K562 (cell line): ENCODE results near the gene CAPN10. TPM values are rescaled to one million over a fixed set of nuclear protein-coding genes. Genes with fewer than 3 reads are reported as not detected.

ENCODE experiments used
- ATAC-seq: fragments of 200-7000 bp; cut with Tn5 transposase; 3 replicates; pipeline ENCODE4 v1.9.1; 2020; ENCODE audit warnings: moderate library complexity
- BruUV-seq: library from RNA; stranded (reverse); fragments of 400-500 nt; replicated peaks from 2 replicates; lab custom pipeline; 2021; lab: Mats Ljungman, UMichigan
- CTCF ChIA-PET: fragments of 300-600 bp; formaldehyde crosslinking; extraction: SDS; loops from one replicate; lab custom pipeline; 2021; ENCODE audit warnings: low intra/inter-chr PET ratio; lab: Yijun Ruan, JAX
- POLR2A ChIA-PET: fragments of 300-600, 350-650 bp; sonication (Branson Sonifier 250); formaldehyde crosslinking; extraction: SDS; loops from one replicate; lab custom pipeline; 2021; ENCODE audit warnings: antibody characterized with exemption, inconsistent platforms; lab: Yijun Ruan, JAX
- DNase-seq, 4 experiments: peaks; one replicate each; pipeline versions ENCODE4 v3.0.0 to v3.0.0-alpha.2; 2011 to 2018; ENCODE audit warnings: low spot score in 3 of 4, mixed read lengths in 3 of 4; ENCODE audit errors: extremely low read depth in 1 of 4
- FAIRE-seq: peaks from 2 replicates; lab custom pipeline; 2011; peaks lifted over from hg19 to GRCh38; lab: Jason Lieb, UNC
- H2AFZ ChIP-seq: 2 replicates; pipeline ENCODE4 v1.6.0; 2011; ENCODE audit warnings: low read depth, low read length, control low read depth, inconsistent platforms
- H3K27ac ChIP-seq: fragments of 200-600 bp; 3 replicates; pipeline ENCODE4 v1.8.0; 2011; ENCODE audit warnings: low read depth, mild to moderate bottlenecking, control low read depth, inconsistent platforms, low read length, moderate library complexity, mixed read lengths; ENCODE audit errors: extremely low read depth
- H3K27me3 ChIP-seq, 2 experiments: fragments of 300-600 bp in 1 of 2; 2 replicates in 1 of 2; 3 replicates in 1 of 2; pipeline versions ENCODE4 v1.6.0 to v1.8.0; 2011; ENCODE audit warnings: inconsistent platforms in 2 of 2, low read length in 2 of 2, mild to moderate bottlenecking in 1 of 2, mixed read lengths in 1 of 2, moderate library complexity in 1 of 2; ENCODE audit not compliant: control insufficient read depth in 2 of 2, insufficient read depth in 2 of 2
- H3K36me3 ChIP-seq: fragments of 300-600 bp; 3 replicates; pipeline ENCODE4 v1.8.0; 2011; ENCODE audit warnings: mild to moderate bottlenecking, low read length, inconsistent platforms; ENCODE audit not compliant: control insufficient read depth, insufficient read depth
- H3K4me1 ChIP-seq, 2 experiments: fragments of 200-600 bp in 1 of 2; replicated peaks in 1 of 2; 2 replicates in 1 of 2; 3 replicates in 1 of 2; pipeline versions ENCODE4 v1.5.1 to v1.8.0; 2011; ENCODE audit warnings: inconsistent platforms in 2 of 2, low read length in 2 of 2, mild to moderate bottlenecking in 1 of 2, mixed read lengths in 1 of 2, moderate library complexity in 1 of 2; ENCODE audit not compliant: control insufficient read depth in 2 of 2, insufficient read depth in 2 of 2
- H3K4me2 ChIP-seq: 2 replicates; pipeline ENCODE4 v1.6.1; 2011; ENCODE audit warnings: low read length, control low read depth, inconsistent platforms, mixed read lengths; ENCODE audit not compliant: insufficient read depth
- H3K4me3 ChIP-seq: fragments of 200-600 bp; sonication (generic), shearing (Covaris generic); 2 replicates; pipeline ENCODE4 v1.5.1; 2016; ENCODE audit warnings: control low read depth, inconsistent platforms
- H3K79me2 ChIP-seq: fragments of 200-600 bp; 3 replicates; pipeline ENCODE4 v1.8.0; 2011; ENCODE audit warnings: low read length, inconsistent platforms; ENCODE audit not compliant: control insufficient read depth, insufficient read depth
- H3K9ac ChIP-seq, 2 experiments: 2 replicates each; pipeline versions ENCODE4 v1.6.0 to v1.6.1; 2011; ENCODE audit warnings: low read depth in 2 of 2, low read length in 2 of 2, control low read depth in 1 of 2, inconsistent platforms in 1 of 2, mild to moderate bottlenecking in 1 of 2, mixed read lengths in 1 of 2; ENCODE audit not compliant: insufficient read depth in 1 of 2
- H3K9me1 ChIP-seq: one replicate; pipeline ENCODE4 v1.6.0; 2011; ENCODE audit warnings: inconsistent platforms, mild to moderate bottlenecking, low read length, moderate library complexity; ENCODE audit not compliant: control insufficient read depth, insufficient read depth
- H3K9me3 ChIP-seq: replicated peaks from 2 replicates; pipeline ENCODE4 v1.5.1; 2011; ENCODE audit warnings: low read depth, low read length, inconsistent platforms; ENCODE audit not compliant: control insufficient read depth, insufficient read depth
- H4K20me1 ChIP-seq: replicated peaks from 2 replicates; pipeline ENCODE4 v1.6.1; 2011; ENCODE audit warnings: low read length, inconsistent platforms, mixed read lengths; ENCODE audit not compliant: control insufficient read depth, insufficient read depth
- ETV5 ChIP-seq: sonication (generic); formaldehyde crosslinking; IDR thresholded peaks from 2 replicates; pipeline ENCODE4 v1.4.0; 2020; ENCODE audit warnings: low read depth, mild to moderate bottlenecking, missing genetic modification reagents
- GABPA ChIP-seq: fragments of 200-800 bp; sonication (Bioruptor generic); conservative IDR thresholded peaks from 2 replicates; pipeline ENCODE4 v1.6.1; 2016; ENCODE audit warnings: low read depth, missing genetic modification characterization, missing compliant biosample characterization
- GABPB2 ChIP-seq: fragments of 250-450 bp; sonication (Bioruptor Pico); conservative IDR thresholded peaks from 2 replicates; pipeline ENCODE4 v1.5.1; 2021; ENCODE audit warnings: mild to moderate bottlenecking
- MXI1 ChIP-seq: IDR thresholded peaks from 2 replicates; pipeline ENCODE4 v1.6.1; 2011; ENCODE audit warnings: low read depth, mild to moderate bottlenecking, improper control_type of control experiment, low read length
- PHF8 ChIP-seq: fragments of 200-600 bp; sonication (generic); IDR thresholded peaks from 2 replicates; pipeline ENCODE4 v1.6.1; 2012; ENCODE audit warnings: mixed run types, mild to moderate bottlenecking, inconsistent platforms, low read length, moderate library complexity, borderline replicate concordance
- SAP30 ChIP-seq: fragments of 200-600 bp; sonication (generic); IDR thresholded peaks from 2 replicates; pipeline ENCODE4 v1.6.1; 2012; ENCODE audit warnings: borderline replicate concordance, low read depth, mild to moderate bottlenecking, moderate library complexity, low read length, control low read depth, inconsistent platforms; ENCODE audit not compliant: insufficient read depth, poor library complexity, severe bottlenecking
- SMC3 ChIP-seq: conservative IDR thresholded peaks from 2 replicates; pipeline ENCODE4 v1.6.1; 2011; ENCODE audit warnings: low read depth, low read length, improper control_type of control experiment; ENCODE audit not compliant: insufficient read depth
- THRAP3 ChIP-seq: fragments of 450-650 bp; IDR thresholded peaks from 2 replicates; pipeline ENCODE4 v1.6.1; 2016; ENCODE audit warnings: mild to moderate bottlenecking, inconsistent platforms, borderline replicate concordance
- ZNF175 ChIP-seq: fragments of 200-800 bp; sonication (Bioruptor generic); IDR thresholded peaks from 2 replicates; pipeline ENCODE4 v1.6.1; 2016; ENCODE audit warnings: low read depth, mild to moderate bottlenecking, missing genetic modification characterization, missing compliant biosample characterization
- WGBS: fragments of 100-300 bp; shearing (Covaris generic); methylation state at CpG from one replicate; pipeline ENCODE4 v1.1.6; 2016; ENCODE audit warnings: low coverage, mixed read lengths; ENCODE audit not compliant: insufficient coverage; ENCODE audit errors: missing lambda C conversion rate; 5-methylcytosine and 5-hydroxymethylcytosine counted together
- in situ Hi-C: fragments of 300-500 bp; cut with MboI; formaldehyde crosslinking; loops from 4 replicates; pipeline ENCODE4 v1.15.0; 2018; ENCODE audit warnings: inconsistent platforms, mixed read lengths
- intact Hi-C: fragments of 100-400 bp; cut with micrococcal nuclease; formaldehyde crosslinking; loops from 2 replicates; pipeline ENCODE4 v1.14.2; 2022
- polyA plus RNA-seq, 8 experiments: library from polyadenylated mRNA; depleted of rRNA in 4 of 8; stranded (reverse) in 5 of 8; unstranded in 3 of 8; fragments of >200 nt; fragmentation: Nextera tagmentation in 2 of 8; fragmentation: Illumina TruSeq in 1 of 8; extraction: Ambion mirVana in 2 of 8; extraction: Trizol in 1 of 8; gene quantifications; 2 replicates each; pipeline versions ENCODE4 v1.2.1 to v1.2.3, GENCODE V29; 2011 to 2014; ENCODE audit warnings: inconsistent platforms in 1 of 8, missing spikeins in 1 of 8
- total RNA-seq, 7 experiments: library from RNA; depleted of rRNA in 6 of 7; stranded (reverse); fragments of >200 nt in 6 of 7; fragmentation: Illumina TruSeq in 2 of 7; extraction: Trizol in 2 of 7; gene quantifications; 2 replicates each; pipeline versions ENCODE4 v1.2.1 to v1.2.3, GENCODE V29; 2011 to 2021; ENCODE audit warnings: low replicate concordance in 1 of 7
- TF ChIP-seq, protein P1 (sequence below): IDR thresholded peaks from 3 replicates; pipeline ENCODE4 v1.6.1; 2011; ENCODE audit warnings: borderline replicate concordance, mild to moderate bottlenecking; ENCODE audit not compliant: insufficient read length, insufficient read depth
- TF ChIP-seq, protein P2 (sequence below): IDR thresholded peaks from 2 replicates; pipeline ENCODE4 v1.6.1; 2011; ENCODE audit warnings: borderline replicate concordance, low read depth, mild to moderate bottlenecking, moderate library complexity, low read length; ENCODE audit not compliant: insufficient read depth, poor library complexity, severe bottlenecking
- TF ChIP-seq, protein P3 (sequence below): sonication (generic); formaldehyde crosslinking; IDR thresholded peaks from 2 replicates; pipeline ENCODE4 v1.9.0; 2022; ENCODE audit warnings: mild to moderate bottlenecking, missing genetic modification reagents
- TF ChIP-seq, protein P4 (sequence below): IDR thresholded peaks from 2 replicates; pipeline ENCODE4 v1.6.1; 2014; ENCODE audit warnings: antibody characterized with exemption

Gene CAPN10
- total and polyA plus RNA-seq, 9 of the 15 experiments (the other 6 are each of a cell fraction or from before 2014, with no cell fraction given), result 0.08 to 26.1 (median 8.4) TPM

DNA sequence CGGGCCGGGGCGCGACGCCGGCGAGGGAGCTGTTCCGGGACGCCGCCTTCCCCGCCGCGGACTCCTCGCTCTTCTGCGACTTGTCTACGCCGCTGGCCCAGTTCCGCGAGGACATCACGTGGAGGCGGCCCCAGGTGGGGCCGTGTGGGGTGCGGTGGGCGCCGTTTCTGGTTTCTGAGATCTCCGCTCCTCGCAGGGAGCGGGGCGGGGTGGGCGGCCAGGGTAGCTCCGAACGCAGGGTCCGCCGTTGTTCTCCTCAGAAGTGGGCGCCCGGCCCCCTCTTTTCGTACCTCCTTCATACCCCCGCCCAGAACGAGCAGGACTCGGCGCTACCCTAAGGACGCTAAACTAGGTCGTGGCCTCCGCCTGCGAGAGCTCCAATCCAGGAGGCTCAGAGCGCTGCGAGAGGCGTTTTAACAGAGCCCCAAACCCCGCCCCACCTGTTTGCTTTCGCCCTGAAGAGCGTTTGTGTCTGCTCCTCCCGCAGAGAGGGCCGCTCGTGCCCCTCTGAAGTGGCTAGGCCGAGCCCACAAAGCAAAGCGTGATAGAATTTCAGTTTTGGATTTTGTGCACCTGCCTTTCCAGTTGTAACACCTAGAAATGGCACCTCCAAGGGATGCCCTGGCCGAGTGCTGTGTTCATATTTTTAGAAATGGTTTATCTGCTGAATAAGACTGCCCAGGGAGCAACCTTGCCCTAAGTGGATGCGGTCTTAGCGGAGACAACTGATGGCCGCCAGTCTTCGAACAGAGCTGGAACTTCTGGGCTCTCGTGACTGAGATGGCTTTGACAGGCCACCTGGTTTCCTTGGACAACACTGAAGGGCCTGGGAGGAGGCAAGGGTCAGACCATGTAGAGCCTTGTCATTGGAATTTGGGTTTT, 626 bp downstream of the CAPN10 start:
- DNase-seq, result peak in 2 of 4 experiments; percentile 16 to 57
- H3K27ac ChIP-seq, result no peak overlapping the region
- peak overlapping the region; percentile 93 for H3K4me2 ChIP-seq
- no TSS peak for BruUV-seq
- ChIA-PET CTCF (no interaction called here), POLR2A (interaction anchor here (0.6 to 2.2 kb wide), 7 partner anchors 7 to 26 kb away, joined by 3 to 26 read pairs (median 4); partner anchors contain the start of gene RNPEPL1)
- intact Hi-C loops (no loop called here), in situ Hi-C loops (no loop called here)
- H3K27me3 ChIP-seq, result no peaks in the 10 kb centered on the region
- peaks cover 31 to 51% of the 10 kb centered on the region in 2 experiments for H3K4me1 ChIP-seq
- H3K36me3 ChIP-seq, result peaks cover 32% of the 10 kb centered on the region; the same call in 2 of the 3 replicates
- peak; percentile 32 for ATAC-seq
- no peaks in the 10 kb centered on the region for H3K9me3 ChIP-seq
- H3K9me1 ChIP-seq, result no peaks in the 10 kb centered on the region
- peak; percentile 51 for FAIRE-seq
- peaks cover 53% of the 10 kb centered on the region for H3K79me2 ChIP-seq
- H4K20me1 ChIP-seq, result no peaks in the 10 kb centered on the region; the same call in 1 of the 2 replicates
- peak overlapping the region; percentile 92 for H3K4me3 ChIP-seq
- H3K9ac ChIP-seq, result peak overlapping the region; percentile 82 to 95; a peak in 3 of 4 replicates
- H2AFZ ChIP-seq, result peak overlapping the region; percentile 72; the same call in 1 of the 2 replicates
- 2% methylated on average over 23 of the region's 62 CpGs for whole genome bisulfite sequencing
- TF ChIP-seq, protein P1, sequence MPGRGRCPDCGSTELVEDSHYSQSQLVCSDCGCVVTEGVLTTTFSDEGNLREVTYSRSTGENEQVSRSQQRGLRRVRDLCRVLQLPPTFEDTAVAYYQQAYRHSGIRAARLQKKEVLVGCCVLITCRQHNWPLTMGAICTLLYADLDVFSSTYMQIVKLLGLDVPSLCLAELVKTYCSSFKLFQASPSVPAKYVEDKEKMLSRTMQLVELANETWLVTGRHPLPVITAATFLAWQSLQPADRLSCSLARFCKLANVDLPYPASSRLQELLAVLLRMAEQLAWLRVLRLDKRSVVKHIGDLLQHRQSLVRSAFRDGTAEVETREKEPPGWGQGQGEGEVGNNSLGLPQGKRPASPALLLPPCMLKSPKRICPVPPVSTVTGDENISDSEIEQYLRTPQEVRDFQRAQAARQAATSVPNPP, result no peak
- TF ChIP-seq GABPA (tag) (no peak), SAP30 (peak; percentile 68), MXI1 (no peak), ZNF175 (no peak), ETV5 (CRISPR knock-in tag) (no peak), GABPB2 (CRISPR knock-in tag) (no peak), THRAP3 (no peak), SMC3 (no peak), PHF8 (0 out of 2 replicates have a peak, but pooled peaks have one; percentile 33)
- TF ChIP-seq, protein P2, sequence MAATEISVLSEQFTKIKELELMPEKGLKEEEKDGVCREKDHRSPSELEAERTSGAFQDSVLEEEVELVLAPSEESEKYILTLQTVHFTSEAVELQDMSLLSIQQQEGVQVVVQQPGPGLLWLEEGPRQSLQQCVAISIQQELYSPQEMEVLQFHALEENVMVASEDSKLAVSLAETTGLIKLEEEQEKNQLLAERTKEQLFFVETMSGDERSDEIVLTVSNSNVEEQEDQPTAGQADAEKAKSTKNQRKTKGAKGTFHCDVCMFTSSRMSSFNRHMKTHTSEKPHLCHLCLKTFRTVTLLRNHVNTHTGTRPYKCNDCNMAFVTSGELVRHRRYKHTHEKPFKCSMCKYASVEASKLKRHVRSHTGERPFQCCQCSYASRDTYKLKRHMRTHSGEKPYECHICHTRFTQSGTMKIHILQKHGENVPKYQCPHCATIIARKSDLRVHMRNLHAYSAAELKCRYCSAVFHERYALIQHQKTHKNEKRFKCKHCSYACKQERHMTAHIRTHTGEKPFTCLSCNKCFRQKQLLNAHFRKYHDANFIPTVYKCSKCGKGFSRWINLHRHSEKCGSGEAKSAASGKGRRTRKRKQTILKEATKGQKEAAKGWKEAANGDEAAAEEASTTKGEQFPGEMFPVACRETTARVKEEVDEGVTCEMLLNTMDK, result no peak
- TF ChIP-seq, protein P3, sequence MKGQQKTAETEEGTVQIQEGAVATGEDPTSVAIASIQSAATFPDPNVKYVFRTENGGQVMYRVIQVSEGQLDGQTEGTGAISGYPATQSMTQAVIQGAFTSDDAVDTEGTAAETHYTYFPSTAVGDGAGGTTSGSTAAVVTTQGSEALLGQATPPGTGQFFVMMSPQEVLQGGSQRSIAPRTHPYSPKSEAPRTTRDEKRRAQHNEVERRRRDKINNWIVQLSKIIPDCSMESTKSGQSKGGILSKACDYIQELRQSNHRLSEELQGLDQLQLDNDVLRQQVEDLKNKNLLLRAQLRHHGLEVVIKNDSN, result no peak
- TF ChIP-seq, protein P4, sequence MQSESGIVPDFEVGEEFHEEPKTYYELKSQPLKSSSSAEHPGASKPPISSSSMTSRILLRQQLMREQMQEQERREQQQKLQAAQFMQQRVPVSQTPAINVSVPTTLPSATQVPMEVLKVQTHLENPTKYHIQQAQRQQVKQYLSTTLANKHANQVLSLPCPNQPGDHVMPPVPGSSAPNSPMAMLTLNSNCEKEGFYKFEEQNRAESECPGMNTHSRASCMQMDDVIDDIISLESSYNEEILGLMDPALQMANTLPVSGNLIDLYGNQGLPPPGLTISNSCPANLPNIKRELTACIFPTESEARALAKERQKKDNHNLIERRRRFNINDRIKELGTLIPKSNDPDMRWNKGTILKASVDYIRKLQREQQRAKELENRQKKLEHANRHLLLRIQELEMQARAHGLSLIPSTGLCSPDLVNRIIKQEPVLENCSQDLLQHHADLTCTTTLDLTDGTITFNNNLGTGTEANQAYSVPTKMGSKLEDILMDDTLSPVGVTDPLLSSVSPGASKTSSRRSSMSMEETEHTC, result no peak
